Muscle of arm (tissue), 12 donors: ENCODE measurements around the gene C9orf85. TPM values are rescaled to one million over a fixed set of nuclear protein-coding genes. Genes with fewer than 3 reads are reported as not detected.
"Not testable (repeated sequence)": the region's sequence is repeated elsewhere in the genome, so short reads cannot be mapped to it uniquely, and the experiment has no call there.

Source experiments
- DNase-seq: peaks from one replicate; pipeline ENCODE4 v3.0.0-alpha.2; 2013
- polyA plus RNA-seq, 12 donors: library from polyadenylated mRNA; unstranded; fragments of 120-200 nt; gene quantifications; one replicate each; pipeline ENCODE4 v1.2.1, GENCODE V29; 2013; ENCODE audit not compliant: insufficient read length in 12 of 12

The C9orf85 gene
- polyA plus RNA-seq, 12 donors = 17.2 to 26.2 (median 24.0) TPM; not detected in 1

DNA sequence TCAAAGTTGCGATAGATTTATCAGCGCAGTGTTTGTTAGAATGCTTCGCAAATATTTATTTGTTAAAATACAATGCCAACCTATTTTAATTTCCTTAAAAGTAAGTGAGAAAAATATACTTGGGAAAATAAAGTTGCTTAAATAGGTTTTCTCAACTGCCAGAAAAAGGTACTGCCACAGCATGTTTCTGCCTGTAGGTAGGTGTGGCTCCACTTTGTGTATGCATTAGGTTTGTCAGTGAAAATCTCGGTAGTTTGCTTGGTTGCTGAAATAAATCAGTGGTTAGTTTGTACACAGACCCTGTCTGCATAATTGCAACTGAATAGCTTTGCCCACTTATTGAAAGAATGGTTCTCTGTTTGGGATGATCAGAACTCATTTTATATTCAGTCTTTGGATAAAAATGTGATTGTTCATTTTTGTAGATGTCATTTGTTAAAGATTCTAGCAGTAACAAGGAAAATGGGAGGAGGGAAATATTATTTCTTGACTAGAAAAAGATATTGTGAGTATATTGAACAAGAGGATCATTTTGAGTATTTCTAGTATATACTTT lies 25.7 kb downstream of the C9orf85 start:
- no peak for DNase-seq

DNA sequence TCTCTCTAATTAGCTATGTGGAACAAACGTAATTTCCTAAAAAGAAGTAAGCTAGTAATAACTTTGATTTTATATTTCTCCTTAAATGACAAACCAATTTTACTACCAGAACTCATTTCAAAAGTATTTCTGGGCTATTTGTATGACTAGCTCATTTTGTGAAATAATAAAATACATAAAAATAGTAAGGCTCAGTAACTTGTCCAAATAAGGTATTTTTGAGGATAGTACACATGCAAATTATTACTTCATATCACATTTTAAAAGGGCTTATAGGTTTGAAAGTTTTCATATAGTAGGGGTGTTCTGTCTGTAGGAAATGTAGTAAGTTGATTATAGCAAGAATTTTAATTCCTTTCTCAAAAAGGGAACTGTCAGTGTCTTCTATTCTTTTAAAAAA lies 26.5 kb downstream of the C9orf85 start:
- no peak for DNase-seq

DNA sequence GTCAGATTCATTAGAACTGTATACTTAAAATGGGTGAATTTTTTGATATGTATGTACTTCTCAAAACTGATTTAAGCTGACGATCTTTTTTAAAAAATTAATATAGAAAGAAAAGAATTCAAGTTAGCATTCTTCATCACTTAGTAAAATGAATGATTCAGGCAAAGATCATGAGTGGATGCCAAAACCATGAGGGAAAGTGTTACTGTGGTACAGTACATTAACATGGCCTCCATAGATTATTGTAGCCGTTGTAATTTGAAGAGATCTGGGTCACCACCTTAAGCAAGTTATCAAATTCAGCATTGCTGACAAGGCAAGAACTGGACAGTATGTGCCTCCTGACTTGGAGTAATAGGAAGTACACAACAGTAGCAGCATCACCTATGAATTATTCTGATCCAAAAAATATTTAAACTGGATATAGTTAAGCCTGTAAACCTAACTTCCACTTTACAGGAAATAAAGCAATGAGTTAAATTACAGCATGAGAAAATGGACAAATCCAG lies 29.7 kb downstream of the C9orf85 start:
- DNase-seq = no peak

DNA sequence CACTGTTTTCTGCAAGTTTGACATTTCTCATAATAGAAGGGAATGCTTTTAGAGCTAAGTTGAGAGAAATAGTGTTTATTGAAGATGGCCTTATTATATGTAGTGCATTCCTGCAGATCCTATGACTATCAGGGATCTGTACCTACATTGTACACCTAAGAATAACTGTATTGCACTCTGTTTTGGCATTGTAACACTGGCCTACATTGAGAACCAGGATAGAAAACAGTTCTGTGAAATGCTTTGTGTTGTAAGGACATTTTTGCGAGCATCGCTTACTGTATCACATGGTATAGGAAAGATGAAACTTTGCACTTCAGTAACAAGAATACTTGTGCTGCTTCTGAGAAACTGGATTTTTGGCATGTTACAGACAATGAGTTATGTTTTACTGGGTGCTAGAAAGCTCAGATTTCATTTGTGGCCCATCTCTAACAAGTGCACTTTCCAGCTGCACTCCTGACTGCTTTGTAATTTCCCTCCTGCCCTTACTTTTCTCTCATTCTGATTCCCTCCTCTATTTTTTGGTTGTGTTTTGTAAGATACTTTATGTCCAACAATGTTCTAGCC lies 30.6 kb downstream of the C9orf85 start:
- no peak for DNase-seq

DNA sequence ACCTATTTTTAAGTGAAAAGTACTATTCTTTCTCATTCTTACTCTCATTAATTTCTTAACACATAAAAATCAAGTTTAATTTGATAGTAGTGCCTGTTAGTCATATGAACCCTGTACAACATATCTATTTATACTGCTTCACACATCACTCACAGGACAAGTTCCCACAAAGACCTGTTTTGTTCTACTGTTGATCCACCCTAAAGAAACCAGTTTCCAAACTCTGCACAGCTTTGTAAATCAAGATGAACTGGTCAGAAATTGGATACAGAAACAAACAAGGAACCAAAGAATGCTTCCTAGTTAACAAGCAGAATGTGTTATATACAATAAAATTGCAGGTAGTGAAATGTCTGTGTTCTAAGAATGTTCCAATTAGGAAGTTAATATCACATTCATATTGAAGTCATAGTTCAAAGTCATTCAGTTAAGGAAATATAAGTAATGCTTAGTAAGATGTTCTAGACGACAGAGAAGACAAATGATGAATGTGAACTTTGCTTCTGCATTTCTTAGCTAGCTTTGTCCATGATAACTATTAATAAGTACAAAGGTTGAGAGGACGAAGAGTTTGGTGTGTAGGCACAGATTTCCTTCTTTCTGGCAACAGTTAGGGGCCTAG lies 33.4 kb downstream of the C9orf85 start:
- no peak for DNase-seq

DNA sequence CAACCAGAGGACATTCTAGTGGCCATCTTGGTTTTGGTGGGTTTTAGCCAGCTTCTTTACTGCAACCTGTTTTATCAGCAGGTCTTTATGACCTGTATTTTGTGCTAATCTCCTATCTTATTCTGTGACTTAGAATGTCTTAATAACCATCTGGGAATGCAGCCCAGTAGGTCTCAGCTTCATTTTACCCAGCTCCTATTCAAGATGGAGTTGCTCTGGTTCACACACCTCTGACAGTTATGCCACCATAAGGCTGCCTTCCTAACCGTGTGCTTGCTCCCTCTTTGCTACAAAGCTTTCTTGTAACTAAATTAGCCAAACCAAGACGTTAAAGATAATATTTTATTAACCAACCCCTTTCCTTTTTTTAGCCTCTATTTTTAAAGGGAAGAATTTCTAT lies 43.2 kb downstream of the C9orf85 start:
- DNase-seq = not testable (repeated sequence)

DNA sequence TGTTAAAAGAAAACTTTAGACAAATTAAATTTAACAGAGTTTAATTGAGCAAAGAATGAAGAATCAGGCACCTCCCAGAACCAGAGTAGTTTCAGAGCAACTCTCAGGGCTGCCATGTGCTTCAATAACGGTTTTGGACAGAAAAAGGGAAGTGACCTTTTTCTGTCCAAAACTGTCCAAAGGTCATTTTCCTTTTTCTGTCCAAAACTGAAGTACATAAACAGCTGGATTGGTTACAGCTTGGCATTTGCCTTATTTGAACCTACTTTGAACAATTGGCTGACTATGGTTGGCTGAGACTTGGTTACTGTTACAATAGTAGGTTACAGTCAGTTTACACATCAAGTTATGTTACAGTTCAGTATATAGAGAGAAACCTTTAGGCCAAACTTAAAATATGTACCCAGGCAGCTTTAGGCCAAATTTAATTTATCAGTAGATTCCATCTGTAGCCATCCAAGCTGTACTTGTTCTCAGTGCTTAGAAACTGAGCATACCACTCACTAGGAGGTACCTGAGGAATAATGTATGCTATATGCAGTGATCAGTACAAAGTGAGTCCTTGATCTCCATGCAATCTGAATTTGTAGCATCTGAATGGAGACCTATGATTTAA lies 44.0 kb downstream of the C9orf85 start:
- DNase-seq = no peak

DNA sequence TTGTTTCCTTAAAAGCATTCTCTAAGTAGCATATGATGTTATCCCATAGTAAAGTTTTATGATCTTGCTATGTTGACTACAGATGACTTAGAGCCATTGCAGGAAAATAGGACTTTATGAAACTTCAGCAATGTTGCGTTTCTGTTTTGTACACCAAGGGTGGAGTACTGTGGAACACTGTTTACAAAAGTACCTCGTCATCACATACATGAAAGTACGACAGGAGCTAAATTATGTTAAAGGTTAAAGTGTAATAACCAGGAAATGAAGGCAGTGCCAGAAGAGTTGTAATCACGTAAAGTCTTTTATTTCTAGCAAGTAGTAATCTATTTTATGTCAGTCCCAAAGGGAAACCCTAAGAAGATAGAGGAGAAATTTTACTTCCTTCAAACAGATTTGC lies 50.9 kb downstream of the C9orf85 start:
- no peak for DNase-seq

DNA sequence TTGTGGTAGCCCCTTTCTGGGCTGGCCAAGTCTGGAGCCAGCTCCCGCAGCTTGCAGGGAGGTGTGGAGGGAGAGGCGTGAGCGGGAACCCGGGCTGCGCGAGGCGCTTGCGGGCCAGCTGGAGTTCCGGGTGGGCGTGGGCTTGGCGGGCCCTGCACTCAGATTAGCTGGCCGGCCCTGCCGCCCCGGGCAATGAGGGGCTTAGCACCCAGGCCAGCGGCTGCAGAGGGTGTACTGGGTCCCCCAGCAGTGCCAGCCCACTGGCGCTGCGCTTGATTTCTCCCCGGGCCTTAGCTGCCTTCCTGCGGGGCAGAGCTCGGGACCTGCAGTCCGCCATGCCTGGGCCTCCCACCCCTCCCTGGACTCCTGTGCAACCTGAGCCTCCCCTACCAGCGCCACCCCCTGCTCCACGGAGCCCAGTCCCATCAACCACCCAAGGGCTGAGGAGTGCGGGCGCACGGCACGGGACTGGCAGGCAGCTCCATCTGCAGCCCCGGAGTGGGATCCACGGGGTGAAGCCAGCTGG lies 52.1 kb downstream of the C9orf85 start:
- DNase-seq = not testable (repeated sequence)

DNA sequence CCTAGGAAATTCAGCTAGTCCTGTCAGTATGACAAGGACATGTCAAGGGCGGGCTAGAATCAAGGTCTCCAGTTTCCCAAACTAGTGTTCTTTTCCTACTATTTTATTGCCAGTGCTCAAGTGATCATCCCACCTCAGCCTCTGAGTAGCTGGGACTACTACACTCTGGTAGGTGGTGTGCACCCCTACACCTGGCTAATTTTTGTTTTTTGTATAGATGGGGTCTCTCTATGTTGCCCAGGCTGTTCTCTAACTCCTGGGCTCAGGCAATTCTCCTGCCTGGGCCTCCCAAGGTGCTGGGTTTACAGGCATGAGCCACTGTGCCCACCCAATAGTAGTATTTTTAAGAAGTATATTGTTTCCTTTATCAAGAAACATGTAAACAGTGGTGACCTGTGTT lies 54.0 kb downstream of the C9orf85 start:
- DNase-seq = no peak

DNA sequence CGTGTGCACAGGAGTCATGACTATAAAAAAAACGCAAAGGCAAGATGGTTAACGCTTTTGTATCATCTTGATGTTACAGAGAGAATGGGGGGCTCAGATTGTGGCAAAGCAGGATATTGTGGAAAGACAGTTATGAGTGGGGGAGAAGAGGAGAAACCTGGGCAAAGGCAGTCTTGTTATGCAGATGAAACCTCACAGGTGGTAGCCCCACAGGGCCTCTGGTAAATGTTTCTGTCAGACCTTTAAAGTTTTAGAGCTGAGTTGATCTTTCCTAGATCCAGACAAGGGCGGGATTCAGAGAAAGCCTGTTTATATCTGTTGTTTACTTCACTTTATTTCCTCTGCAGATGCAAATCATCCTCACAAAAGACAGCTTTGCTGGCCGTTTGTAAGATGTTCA lies 55.2 kb downstream of the C9orf85 start:
- DNase-seq = no peak

DNA sequence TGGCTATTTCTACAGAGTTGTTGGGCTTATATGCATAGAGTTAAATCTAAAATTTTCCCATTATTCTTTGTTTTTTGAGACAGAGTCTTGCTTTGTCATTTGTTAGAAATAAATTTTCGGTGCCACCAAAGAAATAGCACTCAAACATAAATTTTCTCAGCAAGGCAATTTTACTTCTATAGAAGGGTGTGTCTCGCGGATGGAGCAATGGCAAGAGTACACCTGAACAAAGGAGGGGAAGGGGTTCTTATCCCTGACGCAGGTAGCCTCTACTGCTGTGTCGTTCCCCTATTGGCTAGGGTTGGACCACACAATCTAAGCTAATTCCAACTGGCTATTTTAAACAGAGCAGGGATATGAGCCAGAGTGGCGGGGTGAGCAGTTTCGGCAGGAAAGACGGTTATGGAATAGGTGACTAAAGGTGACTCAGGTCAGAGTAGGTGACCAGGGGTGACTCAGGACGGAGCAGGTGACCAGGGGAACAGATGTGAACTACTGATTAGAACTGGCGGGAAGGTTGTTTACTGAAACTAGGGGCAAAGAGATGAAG lies 57.2 kb downstream of the C9orf85 start:
- DNase-seq = no peak

DNA sequence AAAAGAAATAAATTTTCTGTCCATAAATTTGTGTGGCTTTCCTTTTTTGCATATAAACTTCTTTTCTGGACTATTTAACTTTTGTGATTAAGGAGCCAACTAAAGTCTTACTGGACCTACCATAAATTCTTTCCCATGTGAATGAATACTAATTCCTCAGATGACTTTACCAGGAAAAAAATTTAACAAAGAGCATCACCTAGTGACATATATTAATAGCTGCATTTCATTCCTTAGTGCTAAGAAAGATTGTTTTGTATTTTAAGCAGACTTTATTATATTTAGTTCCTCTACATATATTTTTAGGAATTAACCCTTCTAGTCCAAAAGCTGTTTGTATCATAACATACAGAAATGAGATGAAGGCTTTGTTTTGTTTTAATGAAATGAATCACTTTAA lies 64.4 kb downstream of the C9orf85 start:
- no peak for DNase-seq

DNA sequence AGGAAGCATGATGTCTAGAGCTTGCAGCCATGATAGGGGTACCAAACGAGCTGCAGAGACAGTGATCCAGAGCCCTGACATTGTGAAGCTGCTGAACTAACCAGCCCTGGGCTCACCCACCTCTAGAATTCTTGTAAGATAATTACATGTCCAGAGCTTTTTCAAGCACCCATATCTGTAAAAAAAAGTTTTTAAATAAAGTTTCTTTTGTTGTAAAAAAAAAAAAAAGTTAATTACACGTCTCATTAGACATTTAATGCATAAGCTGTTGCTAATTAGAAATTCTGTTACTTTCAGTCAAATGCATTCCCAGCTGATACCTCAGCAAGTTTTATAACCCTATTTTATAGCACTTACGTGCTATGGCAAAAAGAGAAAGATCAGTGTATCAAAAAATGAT lies 65.6 kb downstream of the C9orf85 start:
- no peak for DNase-seq

DNA sequence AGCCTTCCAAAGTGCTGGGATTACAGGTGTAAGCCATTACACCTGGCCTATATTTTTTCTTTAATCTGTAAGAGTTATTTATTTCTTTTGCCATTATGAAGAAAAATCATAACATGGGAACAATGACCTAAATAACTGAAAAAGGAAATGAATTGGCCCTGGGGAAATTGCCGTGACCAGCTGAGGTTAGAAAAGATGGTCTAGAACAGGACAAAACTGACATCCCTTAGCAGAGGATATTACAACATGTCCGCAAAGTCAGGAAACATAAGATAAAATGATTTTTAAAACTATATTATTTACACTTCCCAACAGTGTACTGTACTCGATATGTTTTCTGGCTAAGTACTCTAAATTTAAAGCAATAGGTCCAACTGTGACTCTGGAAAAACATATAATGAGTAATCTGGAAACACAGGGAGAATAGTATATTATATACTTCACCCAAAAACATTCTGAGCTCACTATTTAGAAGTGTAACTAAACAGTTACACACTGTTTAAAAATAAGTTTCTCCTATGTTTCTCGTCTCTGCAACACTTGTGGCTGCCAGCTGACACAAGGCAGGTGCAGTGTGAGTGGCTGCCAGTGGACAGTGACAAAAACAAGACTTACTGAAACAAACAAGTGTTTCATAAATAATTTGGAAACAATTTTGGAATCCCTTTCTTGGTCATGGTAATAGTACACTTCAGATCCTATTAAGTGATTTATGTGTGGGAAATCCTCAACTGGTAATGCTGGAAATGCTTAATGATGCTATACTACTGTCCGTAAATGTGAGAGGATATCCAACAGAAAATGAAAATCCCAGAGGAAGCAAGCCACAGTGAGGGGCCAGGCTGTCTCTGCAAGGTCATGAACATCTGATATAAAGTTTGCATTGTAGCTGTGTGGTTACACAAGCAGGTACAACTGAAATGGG lies 69.1 kb downstream of the C9orf85 start:
- DNase-seq = peak; percentile 45

DNA sequence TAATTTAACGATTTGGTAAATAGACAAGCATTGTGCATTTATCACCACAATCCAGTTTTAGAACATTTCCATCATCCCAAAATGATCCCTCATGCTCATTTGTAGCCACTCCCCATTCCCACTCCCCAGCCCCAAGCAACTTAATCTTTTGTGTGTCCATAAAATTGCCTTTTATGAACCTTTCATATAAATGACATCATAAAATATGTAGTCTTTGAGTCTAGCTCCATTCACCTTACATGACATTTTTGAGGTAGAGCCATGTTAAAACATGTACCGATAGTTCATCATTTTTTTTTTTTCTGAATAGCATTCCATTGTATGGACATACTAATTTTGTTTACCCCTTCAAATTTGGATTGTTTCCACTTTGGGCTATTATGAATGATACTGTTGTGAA lies 70.5 kb downstream of the C9orf85 start:
- DNase-seq = no peak

DNA sequence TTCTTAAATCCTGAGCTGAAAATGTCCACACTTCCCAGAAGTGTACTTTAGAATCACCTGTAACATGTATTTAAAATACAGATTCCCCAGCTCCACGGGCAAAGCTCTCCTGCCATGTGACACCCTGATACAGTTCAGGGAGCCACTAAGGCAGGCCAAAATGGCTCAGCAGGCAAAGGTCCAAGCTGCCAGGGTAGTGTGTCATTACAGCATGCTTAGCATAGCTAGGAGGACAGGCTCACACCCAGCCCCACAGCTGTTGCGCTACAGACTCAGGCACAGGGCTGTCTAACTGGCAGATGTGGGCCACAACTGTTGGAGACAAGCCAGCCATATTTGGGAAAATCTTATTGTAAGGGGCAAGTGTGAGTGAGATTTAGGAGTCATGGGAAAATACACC lies 73.0 kb downstream of the C9orf85 start:
- DNase-seq = peak; percentile 41

DNA sequence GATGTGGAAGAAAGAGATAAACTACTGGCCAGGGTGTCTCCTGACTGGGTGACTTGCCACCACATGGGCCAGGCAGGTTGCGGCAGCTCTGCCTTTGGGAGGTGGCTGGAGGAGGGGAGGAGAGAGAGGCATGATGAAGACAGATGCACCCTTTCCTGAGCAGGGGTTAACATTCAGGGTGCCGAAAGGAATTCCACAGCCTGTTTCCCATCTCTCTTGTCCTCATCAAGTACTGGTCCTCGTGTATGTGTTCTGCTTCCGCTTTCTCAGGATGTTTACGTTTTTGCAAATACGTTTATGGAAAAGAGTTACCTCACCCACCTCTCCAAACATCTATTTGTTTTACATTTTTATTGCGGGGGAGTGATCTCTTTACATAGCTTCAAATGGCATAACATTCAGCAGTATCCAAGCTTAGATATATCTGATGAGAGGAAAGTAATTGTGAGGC lies 73.4 kb downstream of the C9orf85 start:
- DNase-seq = no peak

DNA sequence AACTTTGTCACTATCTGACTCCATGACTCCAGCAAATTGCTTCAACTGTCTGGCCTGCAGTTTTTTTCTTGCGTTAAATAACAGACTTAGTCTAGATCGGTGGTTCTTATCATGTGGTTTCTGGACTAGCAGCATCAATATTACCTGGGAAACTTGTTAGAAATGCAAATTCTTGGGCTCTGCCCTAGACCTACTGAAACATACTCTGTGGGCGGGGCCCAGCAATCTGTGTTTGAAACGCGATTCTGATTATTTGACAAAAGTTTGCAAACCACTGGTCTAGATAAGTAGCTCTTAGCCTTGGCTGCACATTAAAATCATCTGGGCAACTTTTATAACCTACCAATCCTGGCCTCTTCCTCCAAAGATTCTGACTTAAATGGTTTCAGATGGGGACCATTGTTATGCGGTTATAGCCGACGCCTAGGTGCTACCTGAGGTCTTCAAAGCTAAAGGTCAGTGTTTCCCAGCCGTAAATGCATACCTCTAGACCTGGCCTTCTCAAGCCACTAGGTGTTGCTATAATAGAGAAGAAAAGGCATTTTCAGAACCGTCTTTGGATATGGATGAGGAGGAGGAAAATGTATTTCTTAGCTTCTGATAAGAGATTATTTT lies 74.0 kb downstream of the C9orf85 start:
- DNase-seq = no peak

DNA sequence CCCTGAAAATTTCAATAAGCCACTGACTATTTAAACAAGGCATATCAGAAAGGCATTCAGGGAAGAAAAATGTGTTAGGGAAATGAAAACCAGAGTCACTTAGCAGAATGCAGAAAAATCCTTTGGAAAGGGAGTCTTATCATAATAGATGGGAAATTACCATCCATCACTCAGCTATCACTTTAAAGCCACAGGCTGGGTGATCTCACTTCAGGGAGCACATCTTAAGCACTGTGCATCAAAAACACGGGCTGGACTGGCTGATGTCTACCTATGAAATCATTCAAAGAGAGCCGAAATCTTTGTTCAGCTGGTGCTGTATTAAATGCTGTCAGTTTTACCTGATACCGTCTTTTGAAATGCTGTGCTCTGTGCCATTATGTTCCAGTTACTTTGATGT lies 75.5 kb downstream of the C9orf85 start:
- no peak for DNase-seq
